Suprapubic skin (tissue), 4 donors: Measurements from ENCODE around the gene ARHGAP32. TPM values are rescaled to one million over a fixed set of nuclear protein-coding genes. Genes with fewer than 3 reads are reported as not detected.

Source experiments
- DNase-seq, 2 donors: peaks; one replicate each; pipeline ENCODE4 v3.0.0-alpha.2; 2019; ENCODE audit warnings: low spot score in 2 of 2
- H3K27ac ChIP-seq: fragments of 200-600 bp; sonication (generic); one replicate; pipeline ENCODE4 v1.5.1; 2019
- H3K27me3 ChIP-seq: fragments of 200-600 bp; sonication (generic); one replicate; pipeline ENCODE4 v1.5.1; 2019
- H3K36me3 ChIP-seq: fragments of 200-600 bp; sonication (generic); one replicate; pipeline ENCODE4 v1.5.1; 2019
- H3K4me1 ChIP-seq: fragments of 200-600 bp; sonication (generic); one replicate; pipeline ENCODE4 v1.5.1; 2019
- H3K4me3 ChIP-seq: fragments of 200-600 bp; sonication (generic); one replicate; pipeline ENCODE4 v1.5.1; 2019; ENCODE audit warnings: mild to moderate bottlenecking
- H3K9me3 ChIP-seq: fragments of 200-600 bp; sonication (generic); one replicate; pipeline ENCODE4 v1.5.1; 2019
- CTCF ChIP-seq, 2 donors: fragments of 200-600 bp in 1 of 2; fragments of 450-650 bp in 1 of 2; sonication (generic) in 1 of 2; IDR thresholded peaks; one replicate each; pipeline ENCODE4 v1.5.1; 2016 to 2019; ENCODE audit warnings: antibody characterized with exemption in 2 of 2, mild to moderate bottlenecking in 1 of 2, moderate library complexity in 1 of 2
- EP300 ChIP-seq: sonication (generic); formaldehyde crosslinking; IDR thresholded peaks from one replicate; pipeline ENCODE4 v1.6.1; 2017; ENCODE audit warnings: antibody characterized with exemption
- POLR2A ChIP-seq, 2 donors: fragments of 450-650 bp; IDR thresholded peaks; one replicate each; pipeline ENCODE4 v1.6.1; 2017; ENCODE audit warnings: antibody characterized with exemption in 2 of 2, mild to moderate bottlenecking in 2 of 2, moderate library complexity in 2 of 2
- POLR2AphosphoS5 ChIP-seq, 3 donors: sonication (generic); formaldehyde crosslinking; IDR thresholded peaks; one replicate each; pipeline ENCODE4 v1.6.1; 2017; ENCODE audit warnings: antibody characterized with exemption in 3 of 3
- WGBS: methylation state at CpG from one replicate; pipeline ENCODE4 v1.1.5; 2018; 5-methylcytosine and 5-hydroxymethylcytosine counted together
- total RNA-seq, 4 donors: library from RNA; depleted of rRNA; stranded (reverse); fragments of >200 nt; gene quantifications; one replicate each; pipeline ENCODE4 v1.1.0, GENCODE V29; 2016

The ARHGAP32 gene
- total RNA-seq, 4 donors from 2014 or later = 49.5 to 93.4 (median 62.1) TPM

DNA sequence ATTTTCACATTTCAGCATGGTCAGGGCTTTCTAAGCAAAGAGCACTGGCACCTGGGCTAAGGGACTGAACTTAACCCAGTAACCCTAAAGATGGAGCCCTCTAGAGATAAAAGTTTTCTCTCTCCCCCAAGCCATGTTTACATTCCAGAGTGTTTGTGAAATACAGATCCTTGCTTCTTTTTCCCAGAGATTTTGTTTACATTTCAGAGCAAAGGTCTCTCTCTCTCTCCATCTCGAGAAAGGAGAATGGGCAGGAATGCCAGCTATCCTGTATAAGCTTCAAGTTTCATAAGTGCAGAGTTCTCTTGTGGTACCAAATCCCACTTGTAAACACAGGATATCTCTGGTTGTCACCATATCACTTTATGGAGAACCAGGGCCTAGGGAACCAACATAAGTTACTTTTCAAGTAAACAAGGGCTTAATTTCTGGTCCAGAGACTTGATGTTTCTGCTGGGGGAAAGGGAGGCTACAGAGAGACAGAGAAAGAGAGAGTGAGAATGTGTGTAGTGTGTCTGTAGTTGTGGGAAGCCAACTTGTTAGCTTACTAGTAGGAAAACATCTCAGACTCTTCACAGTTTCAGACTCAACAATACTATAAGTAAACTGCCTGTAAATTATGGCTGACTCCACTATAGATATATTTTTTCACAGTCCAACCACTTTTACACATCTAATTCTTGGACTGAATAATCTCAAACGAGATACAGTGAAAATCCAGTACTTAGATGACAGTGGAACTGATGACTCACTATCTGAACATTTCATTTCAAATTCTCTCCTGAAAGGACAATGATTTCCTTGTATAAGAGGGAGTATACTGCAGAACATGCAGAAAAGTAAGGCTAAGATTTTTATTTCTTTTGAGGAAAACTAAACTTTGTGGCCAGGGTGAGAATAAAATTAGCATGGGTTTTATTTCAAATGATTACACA, 76.2 kb downstream of the ARHGAP32 start:
- DNase-seq = no peak
- Histone ChIP-seq H3K9me3 (no peaks in the 10 kb centered on the region), H3K27me3 (no peaks in the 10 kb centered on the region), H3K27ac (no peak overlapping the region), H3K36me3 (no peaks in the 10 kb centered on the region), H3K4me3 (no peak overlapping the region), H3K4me1 (peaks cover 3% of the 10 kb centered on the region)
- TF ChIP-seq POLR2A (IDR thresholded peaks at IDR 0.05) = no peak
- TF ChIP-seq CTCF (IDR thresholded peaks at IDR 0.05) = no peak
- TF ChIP-seq EP300 = no peak
- no peak for TF ChIP-seq POLR2AphosphoS5 (IDR thresholded peaks at IDR 0.05)
- WGBS = 48% methylated on average over 2 of the region's 2 CpGs

DNA sequence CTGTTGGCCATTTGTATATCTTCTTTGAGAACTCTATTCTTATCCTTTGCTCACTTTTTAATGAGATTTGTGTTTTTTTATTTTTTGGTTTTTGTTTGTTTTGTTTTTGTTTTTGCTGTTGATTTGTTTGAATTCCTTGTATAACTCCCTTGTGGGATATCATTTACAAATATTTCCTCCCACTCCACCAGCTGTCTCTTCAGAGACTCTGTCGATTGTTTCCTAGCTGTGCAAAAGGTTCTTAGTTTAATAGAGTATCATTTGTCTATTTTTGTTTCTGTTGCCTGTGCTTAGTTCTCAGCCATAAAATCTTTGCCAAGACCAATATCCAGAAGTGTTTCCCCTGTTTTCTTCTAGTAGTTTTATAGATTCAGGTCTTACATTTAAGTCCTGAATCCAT, 82.4 kb downstream of the ARHGAP32 start:
- 73% methylated on average over 1 of the region's 1 CpG for WGBS
- no peaks in the 10 kb centered on the region for H3K4me1 ChIP-seq

GRCh38 chr11:129106788-129107187, 85.3 kb downstream of the ARHGAP32 start:
- Histone ChIP-seq H3K27me3 (no peaks in the 10 kb centered on the region), H3K27ac (no peak overlapping the region), H3K9me3 (peaks cover 2% of the 10 kb centered on the region), H3K4me1 (no peaks in the 10 kb centered on the region), H3K4me3 (no peak overlapping the region), H3K36me3 (peaks cover 8% of the 10 kb centered on the region)
- no peak for DNase-seq
- 91% methylated on average over 1 of the region's 1 CpG for WGBS
- TF ChIP-seq POLR2AphosphoS5 (IDR thresholded peaks at IDR 0.05) = no peak
- TF ChIP-seq CTCF (IDR thresholded peaks at IDR 0.05) = no peak
- no peak for TF ChIP-seq POLR2A (IDR thresholded peaks at IDR 0.05)

More for the DNA sequence above, 82.4 kb downstream of the ARHGAP32 start:
- Histone ChIP-seq H3K9me3 (no peaks in the 10 kb centered on the region), H3K27ac (no peak overlapping the region), H3K36me3 (no peaks in the 10 kb centered on the region), H3K27me3 (no peaks in the 10 kb centered on the region), H3K4me3 (no peak overlapping the region)
- no peak for DNase-seq
- TF ChIP-seq EP300 (no peak), POLR2AphosphoS5 (IDR thresholded peaks at IDR 0.05) (no peak), POLR2A (IDR thresholded peaks at IDR 0.05) (no peak), CTCF (IDR thresholded peaks at IDR 0.05) (no peak)

- Histone ChIP-seq H3K27me3 (no peaks in the 10 kb centered on the region), H3K27ac (no peak overlapping the region), H3K4me3 (no peak overlapping the region), H3K9me3 (peaks cover 5% of the 10 kb centered on the region), H3K4me1 (no peaks in the 10 kb centered on the region), H3K36me3 (peaks cover 14% of the 10 kb centered on the region)
- 90% methylated on average over 1 of the region's 1 CpG for WGBS
- TF ChIP-seq POLR2AphosphoS5 (IDR thresholded peaks at IDR 0.05) (no peak), POLR2A (IDR thresholded peaks at IDR 0.05) (no peak), CTCF (IDR thresholded peaks at IDR 0.05) (no peak), EP300 (no peak)
- no peak for DNase-seq
Observed at GRCh38 chr11:129102756-129103155, 89.4 kb downstream of the ARHGAP32 start.

DNA sequence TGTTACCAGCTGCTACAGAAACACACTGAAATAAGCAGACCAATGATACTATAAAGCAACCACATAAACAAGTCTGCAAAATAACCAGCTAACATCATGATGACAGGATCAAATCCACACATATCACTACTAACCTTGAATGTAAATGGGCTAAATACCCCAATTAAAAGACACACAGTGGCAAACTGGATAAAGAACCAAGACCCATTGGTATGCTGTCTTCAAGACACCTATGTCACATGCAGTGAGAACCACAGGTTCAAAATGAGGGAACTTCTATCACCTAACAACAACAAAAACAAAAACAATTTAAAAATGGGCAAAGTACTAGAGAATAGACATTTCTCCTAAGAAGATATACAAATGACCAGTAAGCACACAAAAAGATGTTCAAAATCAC, 89.9 kb downstream of the ARHGAP32 start:
- Histone ChIP-seq H3K27me3 (no peaks in the 10 kb centered on the region), H3K9me3 (peaks cover 5% of the 10 kb centered on the region), H3K4me3 (no peak overlapping the region), H3K36me3 (peaks cover 14% of the 10 kb centered on the region), H3K27ac (no peak overlapping the region), H3K4me1 (no peaks in the 10 kb centered on the region)
- no peak for DNase-seq
- TF ChIP-seq POLR2A (IDR thresholded peaks at IDR 0.05) = no peak
- no peak for TF ChIP-seq CTCF (IDR thresholded peaks at IDR 0.05)
- no peak for TF ChIP-seq EP300
- TF ChIP-seq POLR2AphosphoS5 (IDR thresholded peaks at IDR 0.05) = no peak
